Astrocyte (in vitro differentiated cells and primary cell): ENCODE results near the gene ZNF346.
A peak's percentile ranks its signal among the peaks of the same experiment; 100 is the strongest.

Experiments used
- CTCF ChIP-seq: IDR thresholded peaks from 2 replicates; pipeline ENCODE4 v1.5.1; 2011; ENCODE audit warnings: low read depth, mild to moderate bottlenecking, inconsistent platforms, low read length, moderate library complexity; ENCODE audit not compliant: insufficient read depth
- EZH2 ChIP-seq: IDR thresholded peaks from 2 replicates; pipeline ENCODE4 v1.6.1; 2012; ENCODE audit warnings: mild to moderate bottlenecking, low read length, inconsistent platforms; ENCODE audit not compliant: insufficient read depth

DNA sequence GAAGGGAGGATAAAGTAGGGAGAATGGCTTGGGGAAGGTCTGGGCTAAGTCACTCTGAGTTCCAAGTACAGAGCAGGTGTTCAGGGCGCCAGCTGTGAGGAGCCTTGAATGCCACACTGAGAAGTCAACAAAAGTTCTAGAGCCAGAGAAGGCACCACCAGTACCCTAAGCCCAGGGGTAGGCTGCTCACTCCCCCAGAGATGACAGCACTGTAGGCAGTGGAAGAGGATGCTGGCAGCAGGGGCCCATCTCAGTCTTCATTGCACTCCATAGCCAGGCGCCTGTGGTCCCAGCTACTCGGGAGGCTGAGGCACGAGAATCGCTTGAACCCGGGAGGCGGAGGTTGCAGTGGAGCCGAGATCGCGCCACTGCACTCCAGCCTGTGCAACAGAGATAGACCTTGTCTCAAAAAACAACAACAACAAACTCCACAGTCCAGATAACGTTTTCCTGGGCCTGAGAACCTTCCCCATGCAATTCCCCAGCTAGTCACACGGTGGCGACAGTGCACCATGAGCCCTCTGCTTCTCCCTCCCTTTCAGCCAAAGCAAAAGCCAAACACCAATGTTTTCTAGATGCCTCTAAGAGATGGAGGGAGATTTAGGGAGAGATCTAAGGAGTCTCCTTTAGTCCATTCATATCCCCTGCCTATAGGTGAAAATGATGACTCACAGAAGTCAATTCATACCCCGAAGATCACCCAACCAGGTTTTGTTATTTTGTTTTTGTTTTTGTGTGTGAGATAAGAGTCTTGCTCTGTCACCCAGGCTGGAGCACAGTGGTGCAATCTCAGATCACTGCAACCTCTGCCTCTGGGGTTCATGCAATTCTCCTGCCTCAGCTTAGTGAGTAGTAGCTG, 91.3 kb downstream of the ZNF346 start:
- TF ChIP-seq CTCF (peak; percentile 100), EZH2 (no peak)
